K562 (cell line): ENCODE data around the gene OR8G5. TPM values are rescaled to one million over a fixed set of nuclear protein-coding genes. Genes with fewer than 3 reads are reported as not detected.

ENCODE experiments used
- ATAC-seq: fragments of 200-7000 bp; cut with Tn5 transposase; 3 replicates; pipeline ENCODE4 v1.9.1; 2020; ENCODE audit warnings: moderate library complexity
- BruUV-seq: library from RNA; stranded (reverse); fragments of 400-500 nt; replicated peaks from 2 replicates; lab custom pipeline; 2021; lab: Mats Ljungman, UMichigan
- CTCF ChIA-PET: fragments of 300-600 bp; formaldehyde crosslinking; extraction: SDS; loops from one replicate; lab custom pipeline; 2021; ENCODE audit warnings: low intra/inter-chr PET ratio; lab: Yijun Ruan, JAX
- POLR2A ChIA-PET: fragments of 300-600, 350-650 bp; sonication (Branson Sonifier 250); formaldehyde crosslinking; extraction: SDS; loops from one replicate; lab custom pipeline; 2021; ENCODE audit warnings: antibody characterized with exemption, inconsistent platforms; lab: Yijun Ruan, JAX
- DNase-seq, 4 experiments: peaks; one replicate each; pipeline versions ENCODE4 v3.0.0 to v3.0.0-alpha.2; 2011 to 2018; ENCODE audit warnings: low spot score in 3 of 4, mixed read lengths in 3 of 4; ENCODE audit errors: extremely low read depth in 1 of 4
- FAIRE-seq: peaks from 2 replicates; lab custom pipeline; 2011; peaks lifted over from hg19 to GRCh38; lab: Jason Lieb, UNC
- H2AFZ ChIP-seq: 2 replicates; pipeline ENCODE4 v1.6.0; 2011; ENCODE audit warnings: low read depth, low read length, control low read depth, inconsistent platforms
- H3K27ac ChIP-seq: fragments of 200-600 bp; 3 replicates; pipeline ENCODE4 v1.8.0; 2011; ENCODE audit warnings: low read depth, mild to moderate bottlenecking, control low read depth, inconsistent platforms, low read length, moderate library complexity, mixed read lengths; ENCODE audit errors: extremely low read depth
- H3K27me3 ChIP-seq, 2 experiments: fragments of 300-600 bp in 1 of 2; 2 replicates in 1 of 2; 3 replicates in 1 of 2; pipeline versions ENCODE4 v1.6.0 to v1.8.0; 2011; ENCODE audit warnings: inconsistent platforms in 2 of 2, low read length in 2 of 2, mild to moderate bottlenecking in 1 of 2, mixed read lengths in 1 of 2, moderate library complexity in 1 of 2; ENCODE audit not compliant: control insufficient read depth in 2 of 2, insufficient read depth in 2 of 2
- H3K36me3 ChIP-seq: fragments of 300-600 bp; 3 replicates; pipeline ENCODE4 v1.8.0; 2011; ENCODE audit warnings: mild to moderate bottlenecking, low read length, inconsistent platforms; ENCODE audit not compliant: control insufficient read depth, insufficient read depth
- H3K4me1 ChIP-seq, 2 experiments: fragments of 200-600 bp in 1 of 2; replicated peaks in 1 of 2; 2 replicates in 1 of 2; 3 replicates in 1 of 2; pipeline versions ENCODE4 v1.5.1 to v1.8.0; 2011; ENCODE audit warnings: inconsistent platforms in 2 of 2, low read length in 2 of 2, mild to moderate bottlenecking in 1 of 2, mixed read lengths in 1 of 2, moderate library complexity in 1 of 2; ENCODE audit not compliant: control insufficient read depth in 2 of 2, insufficient read depth in 2 of 2
- H3K4me2 ChIP-seq: 2 replicates; pipeline ENCODE4 v1.6.1; 2011; ENCODE audit warnings: low read length, control low read depth, inconsistent platforms, mixed read lengths; ENCODE audit not compliant: insufficient read depth
- H3K4me3 ChIP-seq: fragments of 200-600 bp; sonication (generic), shearing (Covaris generic); 2 replicates; pipeline ENCODE4 v1.5.1; 2016; ENCODE audit warnings: control low read depth, inconsistent platforms
- H3K79me2 ChIP-seq: fragments of 200-600 bp; 3 replicates; pipeline ENCODE4 v1.8.0; 2011; ENCODE audit warnings: low read length, inconsistent platforms; ENCODE audit not compliant: control insufficient read depth, insufficient read depth
- H3K9ac ChIP-seq, 2 experiments: 2 replicates each; pipeline versions ENCODE4 v1.6.0 to v1.6.1; 2011; ENCODE audit warnings: low read depth in 2 of 2, low read length in 2 of 2, control low read depth in 1 of 2, inconsistent platforms in 1 of 2, mild to moderate bottlenecking in 1 of 2, mixed read lengths in 1 of 2; ENCODE audit not compliant: insufficient read depth in 1 of 2
- H3K9me1 ChIP-seq: one replicate; pipeline ENCODE4 v1.6.0; 2011; ENCODE audit warnings: inconsistent platforms, mild to moderate bottlenecking, low read length, moderate library complexity; ENCODE audit not compliant: control insufficient read depth, insufficient read depth
- H3K9me3 ChIP-seq: replicated peaks from 2 replicates; pipeline ENCODE4 v1.5.1; 2011; ENCODE audit warnings: low read depth, low read length, inconsistent platforms; ENCODE audit not compliant: control insufficient read depth, insufficient read depth
- H4K20me1 ChIP-seq: replicated peaks from 2 replicates; pipeline ENCODE4 v1.6.1; 2011; ENCODE audit warnings: low read length, inconsistent platforms, mixed read lengths; ENCODE audit not compliant: control insufficient read depth, insufficient read depth
- BRCA1 ChIP-seq, 2 experiments: fragments of 450-650 bp in 1 of 2; sonication (generic) in 1 of 2; formaldehyde crosslinking in 1 of 2; IDR thresholded peaks; 2 replicates each; pipeline versions ENCODE4 v1.5.0 to v1.6.1; 2017 to 2020; ENCODE audit warnings: mild to moderate bottlenecking in 1 of 2, missing genetic modification reagents in 1 of 2
- BRD4 ChIP-seq: fragments of 200-600 bp; sonication (generic); IDR thresholded peaks from 2 replicates; pipeline ENCODE4 v1.6.1; 2017; ENCODE audit warnings: inconsistent platforms
- FOXK1 ChIP-seq: sonication (generic); formaldehyde crosslinking; IDR thresholded peaks from 2 replicates; pipeline ENCODE4 v1.8.0; 2022; ENCODE audit warnings: missing genetic modification reagents, mild to moderate bottlenecking, borderline replicate concordance
- HNRNPH1 ChIP-seq: fragments of 200-400 bp; formaldehyde crosslinking; optimal IDR thresholded peaks from 2 replicates; pipeline ENCODE3; 2017; ENCODE audit warnings: low read depth, mild to moderate bottlenecking, low read length, moderate library complexity
- PHF21A ChIP-seq: fragments of 450-650 bp; IDR thresholded peaks from 2 replicates; pipeline ENCODE4 v1.6.1; 2017; ENCODE audit warnings: low read depth, borderline replicate concordance
- POLR2H ChIP-seq: IDR thresholded peaks from 2 replicates; pipeline ENCODE4 v1.6.1; 2016; ENCODE audit warnings: missing genetic modification characterization, low read depth, mild to moderate bottlenecking, control low read depth, missing compliant biosample characterization, moderate library complexity
- RREB1 ChIP-seq: fragments of 250-450 bp; sonication (Bioruptor Pico); IDR thresholded peaks from 2 replicates; pipeline ENCODE4 v1.4.0; 2020
- STAT5A ChIP-seq: IDR thresholded peaks from 2 replicates; pipeline ENCODE4 v1.6.1; 2012; ENCODE audit warnings: low read length, inconsistent platforms, borderline replicate concordance
- TCF7 ChIP-seq: sonication (generic); IDR thresholded peaks from 2 replicates; pipeline ENCODE4 v1.6.1; 2016; ENCODE audit warnings: antibody characterized with exemption, borderline replicate concordance
- TRIM25 ChIP-seq: fragments of 450-650 bp; IDR thresholded peaks from 2 replicates; pipeline ENCODE4 v1.7.0; 2016; ENCODE audit warnings: borderline replicate concordance
- USF2 ChIP-seq: sonication (generic); formaldehyde crosslinking; IDR thresholded peaks from 2 replicates; pipeline ENCODE4 v1.5.0; 2020; ENCODE audit warnings: missing genetic modification reagents
- ZNF134 ChIP-seq: fragments of 250-450 bp; sonication (Bioruptor Pico); conservative IDR thresholded peaks from 2 replicates; pipeline ENCODE4 v1.4.0; 2020
- WGBS: fragments of 100-300 bp; shearing (Covaris generic); methylation state at CpG from one replicate; pipeline ENCODE4 v1.1.6; 2016; ENCODE audit warnings: low coverage, mixed read lengths; ENCODE audit not compliant: insufficient coverage; ENCODE audit errors: missing lambda C conversion rate; 5-methylcytosine and 5-hydroxymethylcytosine counted together
- in situ Hi-C: fragments of 300-500 bp; cut with MboI; formaldehyde crosslinking; loops from 4 replicates; pipeline ENCODE4 v1.15.0; 2018; ENCODE audit warnings: inconsistent platforms, mixed read lengths
- intact Hi-C: fragments of 100-400 bp; cut with micrococcal nuclease; formaldehyde crosslinking; loops from 2 replicates; pipeline ENCODE4 v1.14.2; 2022
- polyA plus RNA-seq, 8 experiments: library from polyadenylated mRNA; depleted of rRNA in 4 of 8; stranded (reverse) in 5 of 8; unstranded in 3 of 8; fragments of >200 nt; fragmentation: Nextera tagmentation in 2 of 8; fragmentation: Illumina TruSeq in 1 of 8; extraction: Ambion mirVana in 2 of 8; extraction: Trizol in 1 of 8; gene quantifications; 2 replicates each; pipeline versions ENCODE4 v1.2.1 to v1.2.3, GENCODE V29; 2011 to 2014; ENCODE audit warnings: inconsistent platforms in 1 of 8, missing spikeins in 1 of 8
- total RNA-seq, 7 experiments: library from RNA; depleted of rRNA in 6 of 7; stranded (reverse); fragments of >200 nt in 6 of 7; fragmentation: Illumina TruSeq in 2 of 7; extraction: Trizol in 2 of 7; gene quantifications; 2 replicates each; pipeline versions ENCODE4 v1.2.1 to v1.2.3, GENCODE V29; 2011 to 2021; ENCODE audit warnings: low replicate concordance in 1 of 7

Gene OR8G5
- total and polyA plus RNA-seq, 9 of the 15 experiments (the other 6 are each of a cell fraction or from before 2014, with no cell fraction given), result 0.18 to 3.8 (median 1.7) TPM

DNA sequence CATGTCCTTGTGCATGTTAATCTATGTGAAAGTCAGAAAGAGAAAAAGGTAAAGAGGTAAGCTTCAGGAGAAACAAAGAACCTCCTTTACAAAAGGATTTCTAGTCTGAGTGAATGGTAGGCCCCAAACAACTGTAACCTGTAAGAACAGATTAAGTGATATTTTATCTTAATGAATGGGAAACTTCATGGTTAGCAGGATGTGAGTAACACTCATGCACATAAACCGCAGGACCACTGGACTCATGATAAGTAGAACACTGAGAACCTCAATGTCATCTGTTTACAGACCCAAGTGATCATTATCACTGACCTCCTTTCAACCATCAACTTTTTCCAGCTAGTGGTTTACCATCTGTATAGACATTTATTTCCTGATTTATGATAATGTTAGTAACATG is 19.9 kb downstream of the OR8G5 start (continued):
- TF ChIP-seq TCF7, result no peak
- TF ChIP-seq TRIM25, result no peak
- no peak for TF ChIP-seq BRCA1 (IDR thresholded peaks at IDR 0.05)
- no peak for TF ChIP-seq BRCA1 (CRISPR knock-in tag; IDR thresholded peaks at IDR 0.05)
- TF ChIP-seq USF2, result no peak
- TF ChIP-seq, all 486 proteins: peak for 88

GRCh38 chr11:124277207-124277606 is 21.0 kb downstream of the OR8G5 start:
- H3K4me1 ChIP-seq, result peaks cover 6 to 13% of the 10 kb centered on the region in 2 experiments
- H3K79me2 ChIP-seq, result no peaks in the 10 kb centered on the region
- peaks cover 3% of the 10 kb centered on the region; the same call in 1 of the 3 replicates for H3K36me3 ChIP-seq
- no peak overlapping the region for H2AFZ ChIP-seq
- H3K4me2 ChIP-seq, result no peak overlapping the region
- POLR2A ChIA-PET, result interaction anchor here (1.3 kb wide), 1 partner anchor 12 kb away, joined by 4 read pairs; no protein-coding TSS in a partner anchor
- peaks cover 5% of the 10 kb centered on the region; the same call in 1 of the 2 replicates for H3K9me3 ChIP-seq
- FAIRE-seq (no peak), DNase-seq (no peak), ATAC-seq (no peak)
- in situ Hi-C loops, result no loop called here
- no peak overlapping the region for H3K27ac ChIP-seq
- no TSS peak for BruUV-seq
- H4K20me1 ChIP-seq, result no peaks in the 10 kb centered on the region
- H3K9ac ChIP-seq, result no peak overlapping the region
- H3K27me3 ChIP-seq, result no peaks in the 10 kb centered on the region
- H3K4me3 ChIP-seq, result no peak overlapping the region
- H3K9me1 ChIP-seq, result no peaks in the 10 kb centered on the region
- CTCF ChIA-PET, result no interaction called here
- intact Hi-C loops, result loop anchor here (2.0 to 5.0 kb wide), 3 partner anchors 70 to 205 kb away; no protein-coding TSS in a partner anchor
- WGBS, result 88% methylated on average over 2 of the region's 3 CpGs
- no peak for TF ChIP-seq RREB1
- no peak for TF ChIP-seq FOXK1 (CRISPR knock-in tag)
- TF ChIP-seq BRD4, result no peak
- TF ChIP-seq HNRNPH1, result no peak
- TF ChIP-seq ZNF134 (CRISPR knock-in tag), result no peak
- no peak for TF ChIP-seq STAT5A
- no peak for TF ChIP-seq POLR2H (tag)
- TF ChIP-seq PHF21A, result no peak
